Activated CD8-positive, alpha-beta T cell treated with anti-CD3 and anti-CD28 coated beads for 36 hours (primary cell): Measurements from ENCODE around the gene GPER1. TPM values are rescaled to one million over a fixed set of nuclear protein-coding genes. Genes with fewer than 3 reads are reported as not detected.

Source experiments
- ATAC-seq: fragments of 200-7000 bp; cut with Tn5 transposase; one replicate; pipeline ENCODE4 v1.10.0; 2021; ENCODE audit warnings: mild to moderate bottlenecking, moderate library complexity
- CTCF ChIA-PET: fragments of 350-600 bp; sonication (Branson Sonifier 250); formaldehyde crosslinking; loops from one replicate; lab custom pipeline; 2021; ENCODE audit warnings: antibody characterized with exemption; lab: Charles Lee
- POLR2A ChIA-PET: fragments of 350-600 bp; sonication (Branson Sonifier 250); formaldehyde crosslinking; loops from one replicate; lab custom pipeline; 2021; ENCODE audit warnings: antibody characterized with exemption; lab: Charles Lee
- DNase-seq: peaks from one replicate; pipeline ENCODE4 v3.0.0-alpha.2; 2020
- H3K27ac Mint-ChIP-seq: one replicate; pipeline ENCODE4 v1.8.0; 2021; ENCODE audit warnings: mild to moderate bottlenecking, mixed read lengths
- H3K27me3 Mint-ChIP-seq: one replicate; pipeline ENCODE4 v1.8.0; 2021; ENCODE audit warnings: mixed read lengths
- H3K36me3 Mint-ChIP-seq: one replicate; pipeline ENCODE4 v1.8.0; 2021; ENCODE audit warnings: low read depth, mixed read lengths
- H3K4me1 Mint-ChIP-seq: one replicate; pipeline ENCODE4 v1.8.0; 2021; ENCODE audit warnings: low read depth, mixed read lengths
- H3K4me3 Mint-ChIP-seq: one replicate; pipeline ENCODE4 v1.8.0; 2021; ENCODE audit warnings: mild to moderate bottlenecking, moderate library complexity, mixed read lengths
- H3K9me3 Mint-ChIP-seq: one replicate; pipeline ENCODE4 v1.8.0; 2021; ENCODE audit warnings: mixed read lengths
- CTCF ChIP-seq: fragments of 200-600 bp; IDR thresholded peaks from one replicate; pipeline ENCODE4 v1.8.0; 2022; ENCODE audit warnings: antibody characterized with exemption, mild to moderate bottlenecking
- intact Hi-C: fragments of 100-400 bp; cut with micrococcal nuclease; formaldehyde crosslinking; loops from one replicate; pipeline ENCODE4 v1.10.0; 2022
- total RNA-seq, 2 experiments: library from RNA; stranded (reverse); gene quantifications; one replicate each; pipeline ENCODE4 v1.2.3, GENCODE V29; 2021

Gene GPER1
- total RNA-seq, 2 experiments from 2014 or later = 0.16 to 0.18 TPM

GRCh38 chr7:1099637-1100036 lies 11.7 kb downstream of the GPER1 start:
- ATAC-seq (no peak), DNase-seq (no peak)
- TF ChIP-seq CTCF = no peak
- ChIA-PET POLR2A (no interaction called here), CTCF (interaction anchor here (1.3 kb wide), 1 partner anchor 34 kb away, joined by 3 read pairs; no protein-coding TSS in a partner anchor)
- Mint-ChIP-seq H3K4me3 (no peak overlapping the region), H3K27me3 (no peaks in the 10 kb centered on the region), H3K27ac (no peak overlapping the region), H3K36me3 (peaks cover 12% of the 10 kb centered on the region), H3K4me1 (peaks cover 13% of the 10 kb centered on the region), H3K9me3 (no peaks in the 10 kb centered on the region)
- intact Hi-C loops = no loop called here

GRCh38 chr7:1100386-1100785 lies 12.5 kb downstream of the GPER1 start:
- H3K4me3 Mint-ChIP-seq = no peak overlapping the region
- H3K27ac Mint-ChIP-seq = no peak overlapping the region
- no peak for DNase-seq
- ChIA-PET POLR2A (no interaction called here), CTCF (interaction anchor here (3.9 kb wide), 1 partner anchor 107 kb away, joined by 12 read pairs; no protein-coding TSS in a partner anchor)
- no peaks in the 10 kb centered on the region for H3K27me3 Mint-ChIP-seq
- ATAC-seq = no peak
- intact Hi-C loops = no loop called here
- H3K4me1 Mint-ChIP-seq = peaks cover 20% of the 10 kb centered on the region
- no peak for TF ChIP-seq CTCF
- H3K9me3 Mint-ChIP-seq = no peaks in the 10 kb centered on the region
- peaks cover 12% of the 10 kb centered on the region for H3K36me3 Mint-ChIP-seq

- no peak overlapping the region for H3K27ac Mint-ChIP-seq
- CTCF ChIA-PET = interaction anchor here (0.9 to 3.9 kb wide), 2 partner anchors 14 to 108 kb away, joined by 3 to 12 read pairs; no protein-coding TSS in a partner anchor
- no peak overlapping the region for H3K4me3 Mint-ChIP-seq
- POLR2A ChIA-PET = no interaction called here
- intact Hi-C loops = no loop called here
- no peaks in the 10 kb centered on the region for H3K27me3 Mint-ChIP-seq
- H3K9me3 Mint-ChIP-seq = no peaks in the 10 kb centered on the region
- ATAC-seq (no peak), DNase-seq (no peak)
- no peak for TF ChIP-seq CTCF
- peaks cover 12% of the 10 kb centered on the region for H3K36me3 Mint-ChIP-seq
- H3K4me1 Mint-ChIP-seq = peaks cover 20% of the 10 kb centered on the region
Observed at GRCh38 chr7:1100834-1101562, 13.1 kb downstream of the GPER1 start.

- POLR2A ChIA-PET = no interaction called here
- H3K4me3 Mint-ChIP-seq = no peak overlapping the region
Observed at GRCh38 chr7:1101563-1102431, 13.9 kb downstream of the GPER1 start.

More at GRCh38 chr7:1101563-1102431, 13.9 kb downstream of the GPER1 start:
- intact Hi-C loops = no loop called here
- TF ChIP-seq CTCF = no peak
- DNase-seq (no peak), ATAC-seq (no peak)
- H3K36me3 Mint-ChIP-seq = peaks cover 12% of the 10 kb centered on the region
- peaks cover 20% of the 10 kb centered on the region for H3K4me1 Mint-ChIP-seq
- no peak overlapping the region for H3K27ac Mint-ChIP-seq
- no peaks in the 10 kb centered on the region for H3K9me3 Mint-ChIP-seq
- no peaks in the 10 kb centered on the region for H3K27me3 Mint-ChIP-seq
- CTCF ChIA-PET = interaction anchor here (0.8 to 3.9 kb wide), 3 partner anchors 14 to 108 kb away, joined by 3 to 12 read pairs (median 3); no protein-coding TSS in a partner anchor
